Adrenal gland (tissue), 5 donors: ENCODE results near the gene SLC4A5.

ENCODE experiments used
- POLR2A ChIP-seq, 2 donors: fragments of 450-650 bp; IDR thresholded peaks; one replicate each; pipeline ENCODE4 v1.6.1; 2017; ENCODE audit warnings: antibody characterized with exemption in 2 of 2, mild to moderate bottlenecking in 2 of 2, moderate library complexity in 1 of 2
- TF ChIP-seq, protein P1 (sequence below), 6 experiments: fragments of 450-650 bp in 4 of 6; fragments of 200-600 bp in 2 of 6; sonication (generic) in 1 of 6; IDR thresholded peaks; 1 replicate in 5 of 6; 2 replicates in 1 of 6; pipeline versions ENCODE4 v1.5.1 to v1.8.0; 2016 to 2021; ENCODE audit warnings: antibody characterized with exemption in 6 of 6, mild to moderate bottlenecking in 2 of 6, moderate library complexity in 1 of 6
- donor health status: DM: no; HTN: no; CAD: no.

DNA sequence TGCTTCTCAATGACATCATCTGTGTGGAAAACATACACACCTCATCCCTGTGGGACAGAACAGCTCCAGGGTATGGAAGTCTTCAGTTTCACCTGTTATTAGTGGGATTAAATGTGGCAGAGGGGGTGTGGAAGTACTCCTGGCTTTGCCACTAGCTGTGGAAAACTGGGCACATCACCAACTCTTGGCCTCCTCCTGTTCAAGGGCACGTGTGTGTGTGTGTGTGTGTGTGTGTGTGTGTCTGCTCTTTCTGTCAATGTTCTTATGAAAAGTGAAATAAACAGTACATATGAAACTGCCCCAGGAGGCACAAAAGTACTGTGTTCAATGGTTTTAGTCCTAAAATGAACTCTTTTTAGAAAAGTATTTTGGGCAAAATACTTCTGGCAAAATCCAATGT, 78.9 kb downstream of the SLC4A5 start:
- TF ChIP-seq, protein P1, sequence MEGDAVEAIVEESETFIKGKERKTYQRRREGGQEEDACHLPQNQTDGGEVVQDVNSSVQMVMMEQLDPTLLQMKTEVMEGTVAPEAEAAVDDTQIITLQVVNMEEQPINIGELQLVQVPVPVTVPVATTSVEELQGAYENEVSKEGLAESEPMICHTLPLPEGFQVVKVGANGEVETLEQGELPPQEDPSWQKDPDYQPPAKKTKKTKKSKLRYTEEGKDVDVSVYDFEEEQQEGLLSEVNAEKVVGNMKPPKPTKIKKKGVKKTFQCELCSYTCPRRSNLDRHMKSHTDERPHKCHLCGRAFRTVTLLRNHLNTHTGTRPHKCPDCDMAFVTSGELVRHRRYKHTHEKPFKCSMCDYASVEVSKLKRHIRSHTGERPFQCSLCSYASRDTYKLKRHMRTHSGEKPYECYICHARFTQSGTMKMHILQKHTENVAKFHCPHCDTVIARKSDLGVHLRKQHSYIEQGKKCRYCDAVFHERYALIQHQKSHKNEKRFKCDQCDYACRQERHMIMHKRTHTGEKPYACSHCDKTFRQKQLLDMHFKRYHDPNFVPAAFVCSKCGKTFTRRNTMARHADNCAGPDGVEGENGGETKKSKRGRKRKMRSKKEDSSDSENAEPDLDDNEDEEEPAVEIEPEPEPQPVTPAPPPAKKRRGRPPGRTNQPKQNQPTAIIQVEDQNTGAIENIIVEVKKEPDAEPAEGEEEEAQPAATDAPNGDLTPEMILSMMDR (IDR thresholded peaks at IDR 0.05) = no peak
- TF ChIP-seq POLR2A (IDR thresholded peaks at IDR 0.05) = no peak
